DMS114 treated with DMSO at 0.1 percent for 48 hours (cell line): ENCODE data around the gene PKP1.
A peak's percentile ranks its signal among the peaks of the same experiment; 100 is the strongest.

Experiments used
- DNase-seq: peaks from one replicate; lab custom pipeline; 2025; ENCODE audit not compliant: unreplicated experiment; lab: John Stamatoyannopoulos, UW

The PKP1 gene

DNA sequence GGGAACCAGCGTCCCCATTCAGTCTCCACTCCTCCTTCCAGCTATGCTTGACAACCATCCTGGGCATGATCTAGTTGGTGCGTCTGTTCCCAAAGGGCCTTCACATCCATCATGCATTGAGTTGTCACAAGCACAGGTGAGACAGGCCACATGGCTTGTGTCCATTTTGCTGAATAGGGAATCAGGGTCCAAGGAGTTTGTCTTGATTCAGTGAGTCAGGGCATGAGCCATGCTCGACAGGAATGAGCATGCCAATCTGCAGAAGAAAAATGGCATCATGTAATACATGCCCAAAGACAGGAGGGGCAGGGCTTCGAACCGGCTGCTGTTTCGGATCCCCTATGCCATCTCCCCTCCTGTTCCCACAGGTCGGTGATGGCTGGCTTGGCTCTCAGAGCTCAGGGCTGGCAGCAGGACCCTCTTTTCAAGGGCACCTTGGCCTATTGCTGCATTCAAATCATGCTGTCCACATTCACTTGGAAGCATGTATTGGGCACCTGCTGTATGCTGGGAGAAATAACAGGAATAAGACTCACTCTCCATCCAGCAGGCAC is 44.5 kb downstream of the PKP1 start:
- DNase-seq: no peak

GRCh38 chr1:201328576-201328975 is 45.3 kb downstream of the PKP1 start:
- no peak for DNase-seq

GRCh38 chr1:201329286-201329685 is 46.0 kb downstream of the PKP1 start:
- no peak for DNase-seq

DNA sequence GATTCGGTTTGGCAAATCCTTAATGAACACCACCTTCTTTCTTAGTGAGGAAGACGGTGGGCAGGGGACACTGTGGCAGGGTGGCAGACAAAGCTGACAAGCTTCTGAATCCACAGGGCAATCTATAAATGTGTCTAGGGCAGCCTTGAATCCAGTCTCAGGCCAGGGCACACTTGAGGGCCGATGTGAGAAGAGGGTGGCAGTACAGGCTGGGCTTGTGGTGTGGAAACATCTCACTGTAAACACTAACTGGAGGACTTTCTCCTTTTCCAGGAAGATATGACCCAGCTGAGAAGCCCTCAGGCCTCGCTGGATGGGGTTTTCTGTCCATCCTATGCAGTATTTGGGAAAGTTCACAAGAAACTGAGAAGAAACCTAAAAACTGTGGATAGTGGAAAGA is 46.5 kb downstream of the PKP1 start:
- DNase-seq: no peak

DNA sequence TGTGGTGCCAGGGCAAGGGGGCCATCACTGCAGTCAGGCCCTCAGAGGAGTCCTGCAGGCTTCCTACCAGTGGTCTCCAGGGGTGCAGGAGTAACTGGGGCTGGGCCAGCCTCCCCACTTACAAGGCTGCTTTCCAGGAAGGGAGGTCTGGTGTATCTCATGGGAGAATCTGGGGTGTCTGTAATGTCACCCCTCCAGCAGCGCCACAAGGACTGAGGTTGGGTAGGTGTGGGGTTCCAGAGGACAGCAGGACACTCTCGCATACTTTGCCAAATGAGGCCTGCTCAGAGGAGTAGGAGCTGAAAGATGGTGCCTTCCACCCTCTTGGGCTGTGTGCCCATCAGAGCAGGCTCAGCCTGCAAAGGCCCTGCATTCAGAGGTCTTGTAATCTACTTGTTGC is 47.2 kb downstream of the PKP1 start:
- DNase-seq: no peak

GRCh38 chr1:201331166-201331565 is 47.9 kb downstream of the PKP1 start:
- DNase-seq: no peak

DNA sequence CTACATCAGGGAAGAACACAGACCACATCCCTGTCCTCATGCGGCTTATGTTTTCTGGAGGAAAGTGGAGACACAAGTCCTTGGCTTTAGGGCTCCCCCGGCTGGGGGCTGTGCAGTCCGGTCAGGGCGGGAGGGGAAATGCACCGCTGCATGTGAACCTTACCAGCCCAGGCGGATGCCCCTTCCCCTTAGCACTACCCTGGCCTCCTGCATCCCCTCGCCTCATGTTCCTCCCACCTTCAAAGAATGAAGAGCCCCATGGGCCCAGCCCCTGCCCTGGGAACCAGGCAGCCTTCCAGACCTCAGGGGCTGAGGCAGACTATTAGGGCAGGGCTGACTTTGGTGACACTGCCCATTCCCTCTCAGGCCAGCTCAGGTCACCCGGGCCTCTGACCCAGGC is 48.7 kb downstream of the PKP1 start:
- DNase-seq: no peak

GRCh38 chr1:201332616-201333335 is 49.5 kb downstream of the PKP1 start:
- DNase-seq: no peak

GRCh38 chr1:201334325-201335173 is 51.2 kb downstream of the PKP1 start:
- no peak for DNase-seq

- no peak for DNase-seq
Measured at GRCh38 chr1:201335174-201335870, 52.0 kb downstream of the PKP1 start.

DNA sequence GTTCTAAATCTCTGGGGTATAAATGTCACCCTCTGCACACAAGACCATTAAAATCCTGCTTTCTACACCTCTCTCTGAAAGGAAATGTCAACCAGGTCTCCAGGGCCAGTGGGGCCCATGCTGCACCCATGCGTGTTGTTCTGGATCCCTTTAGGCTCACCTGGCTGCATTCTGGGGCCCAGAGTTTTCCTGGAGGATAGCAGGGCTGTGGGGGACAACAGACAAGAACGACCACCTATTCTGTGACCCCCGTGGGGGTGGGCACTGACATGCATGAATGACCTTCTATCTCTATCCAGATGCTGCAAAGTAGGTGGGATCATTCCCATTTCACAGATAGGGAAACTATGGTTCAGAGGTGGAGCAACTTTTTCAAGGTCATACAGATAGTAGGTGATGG is 52.6 kb downstream of the PKP1 start:
- DNase-seq: no peak

DNA sequence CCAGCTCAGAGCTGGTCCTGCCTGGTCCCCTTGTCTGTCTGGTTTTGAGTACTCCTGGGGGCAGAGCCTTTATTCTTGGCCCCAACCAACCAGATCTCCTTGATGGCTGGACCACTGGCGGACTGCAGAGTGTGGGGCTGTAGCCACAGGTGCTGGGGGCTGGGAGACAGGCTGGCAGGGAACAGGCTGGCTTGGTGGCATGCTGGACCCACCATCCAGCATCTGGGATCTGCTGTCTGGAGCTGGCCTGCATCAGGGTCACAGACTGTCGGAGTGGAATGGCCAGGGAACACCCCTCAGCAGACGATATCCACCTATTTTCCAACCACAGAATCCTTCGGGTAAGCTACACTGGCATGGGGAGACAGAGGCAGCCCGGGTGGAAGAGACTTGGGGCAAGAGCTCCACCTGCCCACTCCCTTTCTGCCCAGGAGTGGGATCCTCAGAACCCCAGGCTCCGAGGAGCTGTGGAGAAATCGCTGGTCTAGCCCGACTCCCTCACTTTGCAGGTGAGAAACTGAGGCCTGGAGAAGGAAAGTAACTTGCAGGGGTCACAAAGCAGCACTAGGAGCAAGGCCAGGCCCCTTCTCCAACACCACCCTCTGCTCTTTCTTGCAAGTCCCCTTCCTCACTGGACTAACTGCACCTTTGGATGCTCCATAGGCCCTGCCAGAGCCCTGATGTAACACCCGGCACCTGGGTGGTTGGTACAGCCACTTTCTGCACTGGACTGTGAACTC is 53.6 kb downstream of the PKP1 start:
- DNase-seq: no peak

DNA sequence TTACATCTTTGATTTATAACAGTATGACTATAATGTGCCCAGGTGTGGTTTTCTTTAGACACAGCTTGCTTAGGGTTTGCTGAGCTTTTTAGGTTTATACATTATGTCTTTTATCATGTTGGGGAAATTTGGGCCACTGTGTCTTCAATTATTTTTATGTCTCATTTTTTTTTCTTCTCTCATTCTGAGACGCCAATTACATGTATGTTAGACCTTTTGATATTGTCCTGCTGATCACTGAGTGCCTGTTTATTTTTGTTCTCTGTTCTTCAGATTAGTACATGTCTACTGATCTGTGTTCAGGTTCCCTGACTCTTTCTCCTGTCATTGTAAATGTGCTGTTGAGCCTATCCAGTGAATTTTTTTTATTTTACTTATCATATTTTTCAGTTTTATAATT is 58.1 kb downstream of the PKP1 start:
- no peak for DNase-seq

GRCh38 chr1:201344206-201345080 is 61.1 kb downstream of the PKP1 start:
- DNase-seq: no peak

DNA sequence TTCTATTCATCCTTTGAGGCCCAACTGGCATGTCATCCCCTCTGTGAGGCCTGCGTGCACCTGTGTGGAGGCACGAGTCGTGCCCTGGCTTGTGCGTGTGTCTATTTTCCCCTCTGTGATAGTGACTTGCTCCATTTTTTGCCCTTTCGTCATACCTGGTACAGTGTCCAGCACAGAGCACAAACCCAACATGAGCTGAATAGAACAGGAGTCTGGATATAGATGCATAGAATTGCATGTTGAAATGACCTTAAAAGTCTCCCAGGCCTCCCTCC is 61.7 kb downstream of the PKP1 start:
- DNase-seq: no peak

GRCh38 chr1:201346337-201346939 is 63.1 kb downstream of the PKP1 start:
- DNase-seq: peak; percentile 29

DNA sequence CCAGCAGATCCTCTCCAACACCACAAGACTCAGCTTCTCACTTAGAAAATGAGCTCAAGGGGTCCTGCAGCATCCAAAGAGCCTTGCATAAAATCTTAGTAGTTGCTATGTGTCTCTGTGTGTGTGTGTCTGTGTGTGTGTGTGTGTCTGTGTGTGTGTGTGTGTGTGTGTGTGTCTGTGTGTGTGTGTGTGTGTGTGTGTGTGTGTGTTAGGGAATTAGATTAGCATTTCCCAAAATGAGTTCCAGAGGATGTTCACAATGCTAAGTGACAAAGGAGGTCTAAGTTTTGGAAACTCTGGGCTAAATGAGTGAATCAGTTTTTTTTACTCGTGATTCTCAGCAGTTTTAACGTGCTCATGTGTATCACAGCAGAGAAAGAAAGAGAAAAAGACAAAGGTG is 63.7 kb downstream of the PKP1 start:
- no peak for DNase-seq

DNA sequence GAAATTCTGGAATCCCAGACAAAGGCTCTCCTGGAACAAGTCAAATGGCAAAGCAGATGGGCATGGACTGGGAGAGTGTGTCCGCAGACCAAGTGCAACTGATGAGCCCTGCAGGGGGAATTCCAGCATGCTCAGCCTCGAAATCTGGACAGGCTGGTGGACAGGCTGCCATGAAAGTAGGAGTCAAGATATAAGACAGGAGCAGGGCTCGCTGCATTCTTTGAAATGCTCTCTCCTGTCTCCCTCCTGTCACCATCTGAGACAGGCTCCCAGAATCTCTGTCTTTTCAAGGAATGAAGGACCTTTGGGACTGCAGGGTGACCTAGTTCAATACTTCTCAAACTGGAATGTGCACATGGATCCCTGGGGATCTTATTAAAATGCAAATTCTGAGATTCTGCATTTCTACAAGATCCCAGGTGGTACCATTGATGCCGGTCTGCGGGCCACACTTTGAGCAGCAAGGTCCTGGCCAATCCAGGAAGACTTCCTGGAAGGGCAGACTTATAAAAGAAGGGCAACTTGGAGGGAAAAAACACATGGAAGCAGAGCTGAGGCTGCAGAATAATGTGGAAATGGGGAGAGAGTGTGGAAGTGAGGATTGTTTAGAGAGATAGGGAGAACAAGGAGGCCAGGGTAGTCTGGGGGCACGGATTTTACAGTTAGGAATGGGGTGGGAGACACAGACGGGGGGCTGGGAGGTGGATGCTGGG is 64.3 kb downstream of the PKP1 start:
- DNase-seq: no peak

GRCh38 chr1:201348211-201348566 is 64.9 kb downstream of the PKP1 start:
- peak; percentile 11 for DNase-seq
